Hepatocyte (in vitro differentiated cells): ENCODE measurements around the gene DCAF15. TPM values are rescaled to one million over a fixed set of nuclear protein-coding genes. Genes with fewer than 3 reads are reported as not detected.

Source experiments
- DNase-seq: peaks from one replicate; pipeline ENCODE4 v3.0.0-alpha.2; 2016; ENCODE audit warnings: low spot score
- H2AFZ ChIP-seq: fragments of 200-600 bp; sonication (generic); 2 replicates; pipeline ENCODE4 v1.6.0; 2016; ENCODE audit warnings: antibody characterized with exemption, mild to moderate bottlenecking
- H3K27ac ChIP-seq: fragments of 200-600 bp; sonication (generic); 2 replicates; pipeline ENCODE4 v1.5.1; 2016; ENCODE audit warnings: mild to moderate bottlenecking
- H3K27me3 ChIP-seq: fragments of 200-600 bp; sonication (generic); 2 replicates; pipeline ENCODE4 v1.6.1; 2016
- H3K36me3 ChIP-seq: fragments of 200-600 bp; sonication (generic); replicated peaks from 2 replicates; pipeline ENCODE4 v1.5.1; 2016; ENCODE audit warnings: low read depth; ENCODE audit not compliant: insufficient read depth
- H3K4me1 ChIP-seq: fragments of 200-600 bp; sonication (generic); 2 replicates; pipeline ENCODE4 v1.5.1; 2016; ENCODE audit warnings: mild to moderate bottlenecking, moderate library complexity; ENCODE audit not compliant: insufficient read depth
- H3K4me2 ChIP-seq: fragments of 200-600 bp; sonication (generic); 2 replicates; pipeline ENCODE4 v1.6.0; 2016
- H3K4me3 ChIP-seq: fragments of 200-600 bp; sonication (generic); 2 replicates; pipeline ENCODE4 v1.5.1; 2016; ENCODE audit warnings: mild to moderate bottlenecking
- H3K79me2 ChIP-seq: fragments of 200-600 bp; sonication (generic); 2 replicates; pipeline ENCODE4 v1.6.0; 2017; ENCODE audit warnings: mild to moderate bottlenecking
- H3K9me2 ChIP-seq: fragments of 200-600 bp; sonication (generic); replicated peaks from 2 replicates; pipeline ENCODE4 v1.6.0; 2017; ENCODE audit warnings: mild to moderate bottlenecking; ENCODE audit not compliant: insufficient read depth
- H3K9me3 ChIP-seq: fragments of 200-600 bp; sonication (generic); 2 replicates; pipeline ENCODE4 v1.5.1; 2016; ENCODE audit warnings: low read depth, mild to moderate bottlenecking
- H4K20me1 ChIP-seq: fragments of 200-600 bp; sonication (generic); 2 replicates; pipeline ENCODE4 v1.6.0; 2016; ENCODE audit warnings: mild to moderate bottlenecking; ENCODE audit not compliant: insufficient read depth, poor library complexity, severe bottlenecking
- EZH2 ChIP-seq: fragments of 200-600 bp; sonication (generic); IDR thresholded peaks from 2 replicates; pipeline ENCODE4 v1.6.1; 2016; ENCODE audit warnings: antibody characterized with exemption, mild to moderate bottlenecking, borderline replicate concordance
- EZH2phosphoT487 ChIP-seq: fragments of 200-600 bp; sonication (generic); IDR thresholded peaks from one replicate; pipeline ENCODE4 v1.6.1; 2018; ENCODE audit warnings: antibody characterized with exemption, mild to moderate bottlenecking, low read depth, moderate library complexity; ENCODE audit not compliant: unreplicated experiment, severe bottlenecking
- WGBS: methylation state at CpG from one replicate; pipeline ENCODE4 v1.1.6; 2016; ENCODE audit warnings: low lambda C conversion rate; ENCODE audit errors: missing lambda C conversion rate; 5-methylcytosine and 5-hydroxymethylcytosine counted together
- polyA plus RNA-seq: library from polyadenylated mRNA; unstranded; fragments of >200 nt; fragmentation: Nextera tagmentation; extraction: Ambion mirVana; gene quantifications from 2 replicates; pipeline ENCODE4 v1.2.1, GENCODE V29; 2016
- total RNA-seq: library from RNA; depleted of rRNA; stranded (reverse); fragments of >200 nt; gene quantifications from 2 replicates; pipeline ENCODE4 v1.2.3, GENCODE V29; 2014
- TF ChIP-seq, protein P1 (sequence below): fragments of 200-600 bp; sonication (generic); IDR thresholded peaks from 2 replicates; pipeline ENCODE4 v1.5.1; 2016; ENCODE audit warnings: antibody characterized with exemption, mild to moderate bottlenecking; ENCODE audit not compliant: poor library complexity

The DCAF15 gene
- total and polyA plus RNA-seq, 2 experiments from 2014 or later = 13.4 to 16.4 TPM

DNA sequence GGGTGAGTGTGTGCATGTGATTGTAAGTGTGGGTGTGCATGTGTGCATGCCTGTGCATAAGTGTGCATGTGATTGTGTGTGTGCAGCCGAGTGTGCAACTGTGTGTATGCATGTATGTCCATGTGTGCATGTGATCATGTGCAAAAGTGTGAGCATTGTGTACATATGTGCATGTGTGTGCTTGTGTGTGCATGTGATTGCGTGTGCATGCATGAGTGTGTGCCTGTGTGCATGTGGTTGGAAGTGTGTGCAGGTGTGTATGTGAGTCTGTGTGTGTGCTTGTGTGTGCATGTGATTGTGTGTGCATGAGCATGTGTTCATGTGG, 17.6 kb upstream of the DCAF15 start:
- TF ChIP-seq EZH2 = no peak
- TF ChIP-seq, protein P1, sequence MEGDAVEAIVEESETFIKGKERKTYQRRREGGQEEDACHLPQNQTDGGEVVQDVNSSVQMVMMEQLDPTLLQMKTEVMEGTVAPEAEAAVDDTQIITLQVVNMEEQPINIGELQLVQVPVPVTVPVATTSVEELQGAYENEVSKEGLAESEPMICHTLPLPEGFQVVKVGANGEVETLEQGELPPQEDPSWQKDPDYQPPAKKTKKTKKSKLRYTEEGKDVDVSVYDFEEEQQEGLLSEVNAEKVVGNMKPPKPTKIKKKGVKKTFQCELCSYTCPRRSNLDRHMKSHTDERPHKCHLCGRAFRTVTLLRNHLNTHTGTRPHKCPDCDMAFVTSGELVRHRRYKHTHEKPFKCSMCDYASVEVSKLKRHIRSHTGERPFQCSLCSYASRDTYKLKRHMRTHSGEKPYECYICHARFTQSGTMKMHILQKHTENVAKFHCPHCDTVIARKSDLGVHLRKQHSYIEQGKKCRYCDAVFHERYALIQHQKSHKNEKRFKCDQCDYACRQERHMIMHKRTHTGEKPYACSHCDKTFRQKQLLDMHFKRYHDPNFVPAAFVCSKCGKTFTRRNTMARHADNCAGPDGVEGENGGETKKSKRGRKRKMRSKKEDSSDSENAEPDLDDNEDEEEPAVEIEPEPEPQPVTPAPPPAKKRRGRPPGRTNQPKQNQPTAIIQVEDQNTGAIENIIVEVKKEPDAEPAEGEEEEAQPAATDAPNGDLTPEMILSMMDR = no peak
- no peak for TF ChIP-seq EZH2phosphoT487
- Histone ChIP-seq H3K4me3 (no peak overlapping the region), H4K20me1 (no peaks in the 10 kb centered on the region), H3K9me3 (no peaks in the 10 kb centered on the region), H3K4me2 (no peak overlapping the region), H3K27me3 (no peaks in the 10 kb centered on the region), H3K9me2 (no peaks in the 10 kb centered on the region), H3K36me3 (no peaks in the 10 kb centered on the region), H3K27ac (no peak overlapping the region), H3K4me1 (no peaks in the 10 kb centered on the region), H2AFZ (no peak overlapping the region), H3K79me2 (no peaks in the 10 kb centered on the region)
- WGBS = 94% methylated on average over 2 of the region's 2 CpGs
- no peak for DNase-seq

DNA sequence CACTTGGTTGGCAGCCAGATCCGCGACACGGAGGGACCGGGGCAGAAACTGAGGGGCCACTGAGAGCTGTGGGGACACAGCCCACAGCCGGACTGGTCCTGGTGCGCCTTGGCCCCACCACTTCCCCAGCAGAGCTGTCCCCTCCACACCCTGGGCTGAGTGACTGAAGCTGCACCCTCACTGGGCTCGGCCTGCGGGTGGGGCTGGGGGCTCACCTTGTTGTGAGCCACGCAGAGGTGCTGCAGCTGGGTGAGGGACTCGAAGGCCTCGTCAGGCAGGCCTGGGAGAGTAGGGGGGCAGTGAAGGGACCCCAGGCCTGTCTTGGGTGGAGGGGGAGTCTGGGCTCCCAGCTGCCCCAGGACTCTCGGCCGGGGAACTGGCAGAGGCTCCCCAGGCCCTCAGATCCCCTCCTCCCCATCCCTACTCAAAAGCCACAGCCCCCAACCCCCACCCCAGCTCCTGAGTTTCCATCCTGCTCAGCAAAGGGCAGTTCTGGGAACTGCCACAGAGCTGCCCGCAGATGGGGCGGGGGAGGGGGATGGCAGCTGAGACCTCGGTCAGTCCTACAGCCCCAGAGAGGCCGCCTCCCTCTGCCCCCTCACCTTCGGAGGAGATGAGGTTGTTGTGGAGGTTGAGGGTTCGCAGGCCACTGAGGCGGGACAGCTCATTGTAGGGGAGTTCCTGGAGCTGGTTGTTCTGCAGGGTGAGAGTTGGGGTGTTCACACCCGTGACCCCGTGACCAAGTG, 16.4 kb upstream of the DCAF15 start:
- Histone ChIP-seq H3K9me3 (no peaks in the 10 kb centered on the region), H3K27ac (no peak overlapping the region), H2AFZ (no peak overlapping the region), H4K20me1 (no peaks in the 10 kb centered on the region), H3K9me2 (no peaks in the 10 kb centered on the region), H3K4me1 (no peaks in the 10 kb centered on the region), H3K36me3 (no peaks in the 10 kb centered on the region), H3K4me2 (no peak overlapping the region), H3K4me3 (no peak overlapping the region), H3K79me2 (no peaks in the 10 kb centered on the region), H3K27me3 (no peaks in the 10 kb centered on the region)
- DNase-seq = peak; percentile 12
- TF ChIP-seq EZH2 (no peak), EZH2phosphoT487 (no peak)
- TF ChIP-seq, protein P1 = no peak
- WGBS = 78% methylated on average over 17 of the region's 22 CpGs

DNA sequence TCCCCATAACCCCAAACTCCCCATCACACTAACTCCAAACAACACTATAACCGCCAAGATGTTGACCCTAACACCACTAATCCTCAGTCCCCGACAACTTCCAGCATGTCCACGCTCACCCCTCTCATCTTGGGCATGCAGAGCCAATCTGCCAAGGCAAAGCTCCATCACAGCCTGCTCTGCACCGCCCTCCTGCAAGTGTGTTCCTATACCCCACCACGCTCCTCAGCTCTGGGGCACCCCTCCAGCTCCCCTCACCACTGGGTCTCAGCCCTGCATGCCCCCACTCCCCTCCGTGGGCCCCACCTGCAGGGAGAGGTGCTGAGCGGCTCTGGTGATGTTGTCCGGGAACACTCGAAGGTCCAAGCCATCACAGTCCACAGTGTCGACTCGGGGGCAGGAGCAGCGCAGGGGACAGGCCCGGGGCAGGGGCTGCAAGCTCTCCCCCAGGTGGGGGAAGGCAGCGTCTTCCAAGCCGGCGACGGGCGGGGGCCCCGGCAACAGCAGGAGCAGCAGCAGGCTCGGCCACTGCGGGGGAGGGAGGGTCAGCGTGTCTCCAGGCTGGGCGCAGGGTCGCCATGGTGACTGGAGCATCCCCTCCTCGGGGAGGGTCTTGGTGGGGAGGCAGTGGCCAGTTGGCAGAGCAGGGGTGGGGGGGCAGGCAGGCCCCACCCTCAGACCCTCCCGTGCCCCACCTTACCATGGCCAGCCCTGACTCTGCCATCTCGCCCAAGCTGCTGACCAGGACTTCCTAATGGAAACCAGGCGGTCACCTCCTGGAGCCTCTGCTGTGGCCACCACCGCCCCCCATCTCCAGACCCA, 14.6 kb upstream of the DCAF15 start:
- H3K27ac ChIP-seq = no peak overlapping the region
- peak overlapping the region; percentile 63 for H3K4me2 ChIP-seq
- H3K9me2 ChIP-seq = no peaks in the 10 kb centered on the region
- no peaks in the 10 kb centered on the region for H3K4me1 ChIP-seq
- no peak overlapping the region for H2AFZ ChIP-seq
- H3K36me3 ChIP-seq = no peaks in the 10 kb centered on the region
- H3K9me3 ChIP-seq = no peaks in the 10 kb centered on the region
- no peak for TF ChIP-seq EZH2
- no peak for TF ChIP-seq EZH2phosphoT487
- no peak for DNase-seq
- WGBS = 50% methylated on average over 13 of the region's 29 CpGs
- H3K27me3 ChIP-seq = no peaks in the 10 kb centered on the region
- no peaks in the 10 kb centered on the region for H4K20me1 ChIP-seq
- H3K79me2 ChIP-seq = no peaks in the 10 kb centered on the region
- H3K4me3 ChIP-seq = no peak overlapping the region
